CD4-positive, alpha-beta T cell (primary cell): Measurements from ENCODE around the gene SSTR4. TPM values are rescaled to one million over a fixed set of nuclear protein-coding genes. Genes with fewer than 3 reads are reported as not detected.

Source experiments
- ATAC-seq: fragments of 200-7000 bp; cut with Tn5 transposase; one replicate; pipeline ENCODE4 v1.10.0; 2022; ENCODE audit warnings: mild to moderate bottlenecking; ENCODE audit not compliant: poor library complexity
- CTCF ChIA-PET: fragments of 350-600 bp; sonication (Branson Sonifier 250); formaldehyde crosslinking; loops from one replicate; lab custom pipeline; 2021; ENCODE audit warnings: antibody characterized with exemption, inconsistent platforms; lab: Charles Lee
- POLR2A ChIA-PET: fragments of 350-600 bp; sonication (Branson Sonifier 250); formaldehyde crosslinking; loops from one replicate; lab custom pipeline; 2021; ENCODE audit warnings: antibody characterized with exemption, inconsistent platforms; lab: Charles Lee
- DNase-seq, 14 experiments: peaks; one replicate each; pipeline ENCODE4 v3.0.0-alpha.2; 2013 to 2020; ENCODE audit warnings: mixed read lengths in 2 of 14
- H3K27ac ChIP-seq, 2 donors: one replicate each; pipeline versions ENCODE4 v1.5.1 to v1.7.0; 2013; ENCODE audit warnings: low read length in 2 of 2, low read depth in 1 of 2, mild to moderate bottlenecking in 1 of 2
- H3K27me3 ChIP-seq, 2 experiments: 1 replicate in 1 of 2; 2 replicates in 1 of 2; pipeline versions ENCODE4 v1.6.1 to v1.7.0; 2013; ENCODE audit warnings: low read length in 2 of 2, control low read depth in 1 of 2, mild to moderate bottlenecking in 1 of 2, moderate library complexity in 1 of 2; ENCODE audit not compliant: insufficient read depth in 2 of 2, control insufficient read depth in 1 of 2
- H3K36me3 ChIP-seq: one replicate; pipeline ENCODE4 v1.6.1; 2013; ENCODE audit warnings: low read length, control low read depth; ENCODE audit not compliant: insufficient read depth
- H3K4me1 ChIP-seq: one replicate; pipeline ENCODE4 v1.6.1; 2013; ENCODE audit warnings: low read length, control low read depth; ENCODE audit not compliant: insufficient read depth
- H3K4me3 ChIP-seq: one replicate; pipeline ENCODE4 v1.5.1; 2013; ENCODE audit warnings: mild to moderate bottlenecking, low read length, moderate library complexity
- H3K9me3 ChIP-seq, 2 experiments: 1 replicate in 1 of 2; 2 replicates in 1 of 2; pipeline versions ENCODE4 v1.6.1 to v1.7.0; 2013; ENCODE audit warnings: low read length in 2 of 2, mild to moderate bottlenecking in 2 of 2, control low read depth in 1 of 2, moderate library complexity in 1 of 2; ENCODE audit not compliant: control insufficient read depth in 1 of 2, insufficient read depth in 1 of 2
- H3K27ac Mint-ChIP-seq: one replicate; pipeline ENCODE4 v1.8.0; 2020; ENCODE audit warnings: mixed read lengths
- H3K27me3 Mint-ChIP-seq: one replicate; pipeline ENCODE4 v1.8.0; 2021; ENCODE audit warnings: mixed read lengths
- H3K36me3 Mint-ChIP-seq: one replicate; pipeline ENCODE4 v1.8.0; 2021; ENCODE audit warnings: low read depth, mixed read lengths
- H3K4me1 Mint-ChIP-seq: one replicate; pipeline ENCODE4 v1.8.0; 2021; ENCODE audit warnings: low read depth, mixed read lengths
- H3K4me3 Mint-ChIP-seq: one replicate; pipeline ENCODE4 v1.8.0; 2020; ENCODE audit warnings: mild to moderate bottlenecking, mixed read lengths
- H3K9me3 Mint-ChIP-seq: one replicate; pipeline ENCODE4 v1.8.0; 2020; ENCODE audit warnings: mixed read lengths
- intact Hi-C, 2 experiments: fragments of 100-400 bp; cut with DNase I in 1 of 2; cut with micrococcal nuclease in 1 of 2; formaldehyde crosslinking; loops; one replicate each; pipeline versions ENCODE4 v1.15.1 to v1.9.0; 2023 to 2025; cut with DNase I, micrococcal nuclease
- total RNA-seq, 174 experiments: library from RNA in 2 of 174; stranded (reverse) in 2 of 174; gene quantifications; one replicate each; pipeline ENCODE4 v1.2.3 and lab custom pipeline; 2021 to 2026
- TF ChIP-seq, protein P1 (sequence below): fragments of 200-600 bp; IDR thresholded peaks from one replicate; pipeline ENCODE4 v1.8.0; 2022; ENCODE audit warnings: antibody characterized with exemption, mild to moderate bottlenecking

Gene SSTR4
- total RNA-seq, 2 experiments from 2014 or later = not detected

DNA sequence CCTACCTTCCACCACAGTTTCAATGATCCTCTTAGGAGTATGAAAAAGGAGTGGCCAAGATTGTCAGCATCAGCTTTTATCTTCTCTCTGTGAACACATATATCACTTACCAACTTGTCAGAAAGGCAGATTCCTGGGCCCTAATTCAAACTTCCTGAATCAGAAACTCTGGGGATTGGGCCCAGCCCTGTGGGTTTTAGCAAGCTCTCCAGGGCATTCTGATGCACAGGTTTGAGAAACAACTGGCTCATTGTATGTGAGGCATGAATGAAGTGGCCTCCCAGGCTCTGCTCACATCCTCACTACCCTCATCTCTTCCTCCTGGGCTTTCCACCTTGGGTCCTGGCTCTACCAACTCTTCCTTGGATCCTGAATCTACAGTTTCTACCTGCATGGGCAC, 27.5 kb downstream of the SSTR4 start:
- no peaks in the 10 kb centered on the region for H3K9me3 ChIP-seq
- H3K4me3 Mint-ChIP-seq = no peak overlapping the region
- TF ChIP-seq, protein P1, sequence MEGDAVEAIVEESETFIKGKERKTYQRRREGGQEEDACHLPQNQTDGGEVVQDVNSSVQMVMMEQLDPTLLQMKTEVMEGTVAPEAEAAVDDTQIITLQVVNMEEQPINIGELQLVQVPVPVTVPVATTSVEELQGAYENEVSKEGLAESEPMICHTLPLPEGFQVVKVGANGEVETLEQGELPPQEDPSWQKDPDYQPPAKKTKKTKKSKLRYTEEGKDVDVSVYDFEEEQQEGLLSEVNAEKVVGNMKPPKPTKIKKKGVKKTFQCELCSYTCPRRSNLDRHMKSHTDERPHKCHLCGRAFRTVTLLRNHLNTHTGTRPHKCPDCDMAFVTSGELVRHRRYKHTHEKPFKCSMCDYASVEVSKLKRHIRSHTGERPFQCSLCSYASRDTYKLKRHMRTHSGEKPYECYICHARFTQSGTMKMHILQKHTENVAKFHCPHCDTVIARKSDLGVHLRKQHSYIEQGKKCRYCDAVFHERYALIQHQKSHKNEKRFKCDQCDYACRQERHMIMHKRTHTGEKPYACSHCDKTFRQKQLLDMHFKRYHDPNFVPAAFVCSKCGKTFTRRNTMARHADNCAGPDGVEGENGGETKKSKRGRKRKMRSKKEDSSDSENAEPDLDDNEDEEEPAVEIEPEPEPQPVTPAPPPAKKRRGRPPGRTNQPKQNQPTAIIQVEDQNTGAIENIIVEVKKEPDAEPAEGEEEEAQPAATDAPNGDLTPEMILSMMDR = no peak
- peaks cover 3% of the 10 kb centered on the region for H3K27me3 Mint-ChIP-seq
- no peak overlapping the region for H3K4me3 ChIP-seq
- peaks cover 0 to 2% of the 10 kb centered on the region in 2 experiments for H3K27me3 ChIP-seq
- H3K4me1 Mint-ChIP-seq = no peaks in the 10 kb centered on the region
- H3K36me3 Mint-ChIP-seq = no peaks in the 10 kb centered on the region
- CTCF ChIA-PET = no interaction called here
- no peak overlapping the region for H3K27ac Mint-ChIP-seq
- no peaks in the 10 kb centered on the region for H3K36me3 ChIP-seq
- POLR2A ChIA-PET = no interaction called here
- intact Hi-C loops = no loop called here
- no peaks in the 10 kb centered on the region for H3K9me3 Mint-ChIP-seq
- DNase-seq (no peak), ATAC-seq (no peak)
- H3K4me1 ChIP-seq = no peaks in the 10 kb centered on the region
- no peak overlapping the region for H3K27ac ChIP-seq

DNA sequence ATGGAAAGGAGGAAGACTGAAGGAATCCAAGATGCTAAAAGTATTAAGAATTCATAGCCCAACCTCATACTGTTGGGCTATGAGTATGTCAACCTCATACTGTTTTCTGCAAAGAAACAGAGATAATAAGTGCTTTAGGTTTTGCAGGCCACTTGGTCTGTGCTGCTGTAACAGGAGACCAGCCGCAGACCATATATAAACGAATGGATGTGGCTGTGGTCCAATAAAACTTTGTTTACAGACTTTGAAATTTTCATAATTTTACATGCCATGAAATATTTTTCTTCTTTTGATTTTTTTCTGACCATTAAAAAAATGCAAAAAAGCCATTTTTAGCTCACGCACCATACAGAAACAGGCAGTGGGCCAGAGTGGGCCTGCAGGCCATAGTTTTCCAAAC, 28.1 kb downstream of the SSTR4 start:
- intact Hi-C loops = no loop called here
- H3K36me3 Mint-ChIP-seq = no peaks in the 10 kb centered on the region
- no peak overlapping the region for H3K4me3 Mint-ChIP-seq
- no peaks in the 10 kb centered on the region for H3K9me3 ChIP-seq
- peaks cover 3% of the 10 kb centered on the region for H3K27me3 Mint-ChIP-seq
- no peak for ATAC-seq
- H3K36me3 ChIP-seq = no peaks in the 10 kb centered on the region
- H3K9me3 Mint-ChIP-seq = no peaks in the 10 kb centered on the region
- H3K27ac ChIP-seq = no peak overlapping the region
- CTCF ChIA-PET = no interaction called here
- TF ChIP-seq, protein P1 = no peak
- peaks cover 0 to 2% of the 10 kb centered on the region in 2 experiments for H3K27me3 ChIP-seq
- H3K4me3 ChIP-seq = no peak overlapping the region
- POLR2A ChIA-PET = no interaction called here
- H3K4me1 ChIP-seq = no peaks in the 10 kb centered on the region
- no peak for DNase-seq
- no peak overlapping the region for H3K27ac Mint-ChIP-seq
- no peaks in the 10 kb centered on the region for H3K4me1 Mint-ChIP-seq

DNA sequence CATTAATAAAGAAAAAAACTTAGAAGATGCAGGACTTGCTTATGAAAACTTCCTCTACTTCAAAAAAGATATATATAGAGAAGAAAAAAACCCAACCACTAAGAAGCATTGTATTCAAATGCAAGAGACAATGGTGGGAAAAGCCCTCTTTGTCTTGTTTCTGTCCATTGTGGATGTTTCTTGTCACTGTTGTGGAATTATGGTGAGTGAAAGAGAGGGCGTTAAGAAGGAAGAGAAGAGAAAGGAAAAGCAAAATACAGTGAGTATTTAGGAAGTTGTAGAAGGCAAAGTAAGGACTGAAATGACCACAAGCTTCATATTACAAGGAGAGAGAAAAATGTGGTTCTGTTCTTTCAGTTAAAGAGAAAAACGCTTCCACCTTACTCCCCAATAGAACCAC, 28.5 kb downstream of the SSTR4 start:
- Histone ChIP-seq H3K9me3 (no peaks in the 10 kb centered on the region), H3K27me3 (peaks cover 0 to 2% of the 10 kb centered on the region in 2 experiments), H3K4me3 (no peak overlapping the region), H3K4me1 (no peaks in the 10 kb centered on the region), H3K36me3 (no peaks in the 10 kb centered on the region), H3K27ac (no peak overlapping the region)
- ChIA-PET POLR2A (no interaction called here), CTCF (no interaction called here)
- no peaks in the 10 kb centered on the region for H3K4me1 Mint-ChIP-seq
- H3K4me3 Mint-ChIP-seq = no peak overlapping the region
- no peak for ATAC-seq
- TF ChIP-seq, protein P1 = no peak
- intact Hi-C loops = no loop called here
- H3K9me3 Mint-ChIP-seq = no peaks in the 10 kb centered on the region
- no peak overlapping the region for H3K27ac Mint-ChIP-seq
- no peaks in the 10 kb centered on the region for H3K36me3 Mint-ChIP-seq
- peaks cover 3% of the 10 kb centered on the region for H3K27me3 Mint-ChIP-seq
- DNase-seq = no peak
